Caco-2 (cell line): ENCODE results near the gene OR10X1. TPM values are rescaled to one million over a fixed set of nuclear protein-coding genes. Genes with fewer than 3 reads are reported as not detected.

ENCODE experiments used
- BruUV-seq: library from RNA; stranded (reverse); fragments of 400-500 nt; replicated peaks from 2 replicates; lab custom pipeline; 2021; lab: Mats Ljungman, UMichigan
- CTCF ChIA-PET: fragments of 300-600 bp; sonication (Branson Sonifier 250); formaldehyde crosslinking; loops from one replicate; lab custom pipeline; 2022; ENCODE audit warnings: antibody characterized with exemption; lab: Charles Lee
- POLR2A ChIA-PET: fragments of 300-600 bp; sonication (Branson Sonifier 250); formaldehyde crosslinking; loops from one replicate; lab custom pipeline; 2022; ENCODE audit warnings: antibody characterized with exemption; lab: Charles Lee
- DNase-seq, 2 experiments: peaks; one replicate each; pipeline versions ENCODE4 v3.0.0 to v3.0.0-alpha.2; 2020 to 2022
- H3K27me3 ChIP-seq: replicated peaks from 2 replicates; pipeline ENCODE4 v1.6.0; 2011; ENCODE audit warnings: low read length; ENCODE audit not compliant: control insufficient read depth, insufficient read depth
- H3K36me3 ChIP-seq: 2 replicates; pipeline ENCODE4 v1.5.1; 2011; ENCODE audit warnings: low read length; ENCODE audit not compliant: control insufficient read depth, insufficient read depth
- H3K4me1 ChIP-seq: fragments of 250-450 bp; sonication (Bioruptor Pico); 2 replicates; pipeline ENCODE4 v1.5.1; 2020; ENCODE audit warnings: mild to moderate bottlenecking
- H3K4me3 ChIP-seq: 2 replicates; pipeline ENCODE4 v1.5.1; 2011; ENCODE audit warnings: low read depth, mild to moderate bottlenecking, control low read depth, low read length
- H3K9me3 ChIP-seq: fragments of 250-450 bp; sonication (Bioruptor Pico); 2 replicates; pipeline ENCODE4 v1.5.1; 2020; ENCODE audit warnings: mild to moderate bottlenecking, moderate library complexity
- H3K27ac Mint-ChIP-seq: one replicate; pipeline ENCODE4 v1.8.0; 2022; ENCODE audit warnings: mixed read lengths; ENCODE audit not compliant: unreplicated experiment
- H3K27me3 Mint-ChIP-seq: one replicate; pipeline ENCODE4 v1.8.0; 2022; ENCODE audit warnings: mixed read lengths; ENCODE audit not compliant: insufficient read depth, unreplicated experiment
- H3K36me3 Mint-ChIP-seq: one replicate; pipeline ENCODE4 v1.8.0; 2022; ENCODE audit warnings: mild to moderate bottlenecking, mixed read lengths; ENCODE audit not compliant: insufficient read depth, unreplicated experiment
- H3K4me1 Mint-ChIP-seq: one replicate; pipeline ENCODE4 v1.8.0; 2022; ENCODE audit warnings: low read depth, mixed read lengths; ENCODE audit not compliant: unreplicated experiment
- H3K4me3 Mint-ChIP-seq: one replicate; pipeline ENCODE4 v1.8.0; 2022; ENCODE audit warnings: mild to moderate bottlenecking, moderate library complexity, mixed read lengths; ENCODE audit not compliant: unreplicated experiment
- H3K9me3 Mint-ChIP-seq: one replicate; pipeline ENCODE4 v1.8.0; 2022; ENCODE audit warnings: mixed read lengths; ENCODE audit not compliant: unreplicated experiment
- intact Hi-C: fragments of 100-400 bp; cut with micrococcal nuclease; formaldehyde crosslinking; loops from one replicate; pipeline ENCODE4 v1.10.0; 2022; ENCODE audit not compliant: unreplicated experiment
- total RNA-seq: library from RNA; stranded (reverse); gene quantifications from 2 replicates; pipeline ENCODE4 v1.2.3, GENCODE V29; 2022
- TF ChIP-seq, protein P1 (sequence below), 2 experiments: fragments of 200-600 bp in 1 of 2; IDR thresholded peaks; 1 replicate in 1 of 2; 2 replicates in 1 of 2; pipeline versions ENCODE4 v1.5.1 to v1.8.0; 2011 to 2022; ENCODE audit warnings: antibody characterized with exemption in 1 of 2, control low read depth in 1 of 2, inconsistent platforms in 1 of 2, low read depth in 1 of 2, low read length in 1 of 2, mild to moderate bottlenecking in 1 of 2, moderate library complexity in 1 of 2; ENCODE audit not compliant: insufficient read depth in 1 of 2, severe bottlenecking in 1 of 2, unreplicated experiment in 1 of 2

The OR10X1 gene
- total RNA-seq, 1 experiment from 2014 or later = not detected

DNA sequence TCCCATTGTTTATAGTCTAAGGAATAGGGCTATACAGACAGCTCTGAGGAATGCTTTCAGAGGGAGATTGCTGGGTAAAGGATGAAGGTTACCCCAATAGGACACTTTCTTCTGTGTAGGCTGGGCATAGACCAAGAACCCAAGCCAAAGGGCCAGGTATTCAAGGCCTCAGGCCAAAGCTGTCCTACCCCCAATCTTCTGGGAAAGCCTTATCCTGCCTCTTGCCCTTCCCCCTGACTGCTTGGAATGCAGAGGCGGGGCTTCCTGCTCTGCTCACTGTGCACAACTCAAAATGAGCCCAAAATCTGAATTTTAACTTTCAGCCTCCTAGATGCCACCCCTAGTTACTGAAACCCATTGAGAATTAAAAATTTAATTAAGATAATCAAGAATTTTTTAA lies 27.6 kb upstream of the OR10X1 start:
- H3K4me1 ChIP-seq = no peaks in the 10 kb centered on the region
- H3K9me3 Mint-ChIP-seq = no peaks in the 10 kb centered on the region
- H3K4me1 Mint-ChIP-seq = no peaks in the 10 kb centered on the region
- H3K27me3 Mint-ChIP-seq = peaks cover 7% of the 10 kb centered on the region
- no peak overlapping the region for H3K27ac Mint-ChIP-seq
- no peaks in the 10 kb centered on the region for H3K36me3 Mint-ChIP-seq
- no peaks in the 10 kb centered on the region for H3K36me3 ChIP-seq
- no peak overlapping the region for H3K4me3 ChIP-seq
- BruUV-seq = no TSS peak
- TF ChIP-seq, protein P1, sequence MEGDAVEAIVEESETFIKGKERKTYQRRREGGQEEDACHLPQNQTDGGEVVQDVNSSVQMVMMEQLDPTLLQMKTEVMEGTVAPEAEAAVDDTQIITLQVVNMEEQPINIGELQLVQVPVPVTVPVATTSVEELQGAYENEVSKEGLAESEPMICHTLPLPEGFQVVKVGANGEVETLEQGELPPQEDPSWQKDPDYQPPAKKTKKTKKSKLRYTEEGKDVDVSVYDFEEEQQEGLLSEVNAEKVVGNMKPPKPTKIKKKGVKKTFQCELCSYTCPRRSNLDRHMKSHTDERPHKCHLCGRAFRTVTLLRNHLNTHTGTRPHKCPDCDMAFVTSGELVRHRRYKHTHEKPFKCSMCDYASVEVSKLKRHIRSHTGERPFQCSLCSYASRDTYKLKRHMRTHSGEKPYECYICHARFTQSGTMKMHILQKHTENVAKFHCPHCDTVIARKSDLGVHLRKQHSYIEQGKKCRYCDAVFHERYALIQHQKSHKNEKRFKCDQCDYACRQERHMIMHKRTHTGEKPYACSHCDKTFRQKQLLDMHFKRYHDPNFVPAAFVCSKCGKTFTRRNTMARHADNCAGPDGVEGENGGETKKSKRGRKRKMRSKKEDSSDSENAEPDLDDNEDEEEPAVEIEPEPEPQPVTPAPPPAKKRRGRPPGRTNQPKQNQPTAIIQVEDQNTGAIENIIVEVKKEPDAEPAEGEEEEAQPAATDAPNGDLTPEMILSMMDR (IDR thresholded peaks at IDR 0.05; ENCODE audit: insufficient read depth in 1 of 2, low read depth in 1 of 2, low read length in 1 of 2, severe bottlenecking in 1 of 2, unreplicated experiment in 1 of 2) = no peak
- no peak for DNase-seq
- ChIA-PET CTCF (no interaction called here), POLR2A (no interaction called here)
- H3K4me3 Mint-ChIP-seq = no peak overlapping the region
- no peaks in the 10 kb centered on the region for H3K9me3 ChIP-seq
- intact Hi-C loops = no loop called here
- H3K27me3 ChIP-seq = no peaks in the 10 kb centered on the region

GRCh38 chr1:158604968-158605367 lies 25.3 kb upstream of the OR10X1 start, which contains the start of gene OR10Z1:
OR10Z1 (plus strand) TSS chr1:158605268; CDS start chr1:158606439, 1,171 bp downstream.
- no TSS peak for BruUV-seq
- TF ChIP-seq, protein P1 (IDR thresholded peaks at IDR 0.05; ENCODE audit: insufficient read depth in 1 of 2, low read depth in 1 of 2, low read length in 1 of 2, severe bottlenecking in 1 of 2, unreplicated experiment in 1 of 2) = no peak
- Mint-ChIP-seq H3K4me1 (no peaks in the 10 kb centered on the region), H3K36me3 (no peaks in the 10 kb centered on the region), H3K27ac (no peak within 1 kb of the TSS), H3K27me3 (peaks cover 7% of the 10 kb centered on the region), H3K4me3 (no peak within 1 kb of the TSS), H3K9me3 (no peaks in the 10 kb centered on the region)
- ChIA-PET POLR2A (no interaction called here), CTCF (no interaction called here)
- no peaks in the 10 kb centered on the region for H3K4me1 ChIP-seq
- no peaks in the 10 kb centered on the region for H3K9me3 ChIP-seq
- no peak within 1 kb of the TSS for H3K4me3 ChIP-seq
- no peaks in the 10 kb centered on the region for H3K36me3 ChIP-seq
- no peak for DNase-seq
- intact Hi-C loops = no loop called here
- no peaks in the 10 kb centered on the region for H3K27me3 ChIP-seq

- TF ChIP-seq, protein P1 (IDR thresholded peaks at IDR 0.05; ENCODE audit: insufficient read depth in 1 of 2, low read depth in 1 of 2, low read length in 1 of 2, severe bottlenecking in 1 of 2, unreplicated experiment in 1 of 2) = no peak
- H3K9me3 ChIP-seq = no peaks in the 10 kb centered on the region
- Mint-ChIP-seq H3K27me3 (peaks cover 3% of the 10 kb centered on the region), H3K4me1 (no peaks in the 10 kb centered on the region), H3K36me3 (no peaks in the 10 kb centered on the region), H3K9me3 (peaks cover 20% of the 10 kb centered on the region), H3K27ac (no peak overlapping the region), H3K4me3 (no peak overlapping the region)
- DNase-seq = no peak
- no peaks in the 10 kb centered on the region for H3K36me3 ChIP-seq
- CTCF ChIA-PET = no interaction called here
- H3K4me3 ChIP-seq = no peak overlapping the region
- no peaks in the 10 kb centered on the region for H3K27me3 ChIP-seq
- no TSS peak for BruUV-seq
- POLR2A ChIA-PET = no interaction called here
- intact Hi-C loops = no loop called here
- H3K4me1 ChIP-seq = no peaks in the 10 kb centered on the region
These were observed 21.0 kb upstream of the OR10X1 start for GRCh38 chr1:158600735-158601134.
